HFF-Myc (cell line): ENCODE measurements around the gene AP3B2.

Experiments
- DNase-seq: peaks from one replicate; pipeline ENCODE4 v3.0.0-alpha.2; 2011; ENCODE audit warnings: low read depth; ENCODE audit errors: extremely low read depth
- H3K4me3 ChIP-seq: replicated peaks from 2 replicates; pipeline ENCODE4 v1.5.1; 2011; ENCODE audit warnings: low read depth, mild to moderate bottlenecking, control low read depth, low read length
- CTCF ChIP-seq: IDR thresholded peaks from 2 replicates; pipeline ENCODE4 v1.5.1; 2012; ENCODE audit warnings: mild to moderate bottlenecking, low read depth, low read length, control low read depth; ENCODE audit errors: missing control alignments

The AP3B2 gene

GRCh38 chr15:82653483-82654168 is 56.0 kb downstream of the AP3B2 start:
- TF ChIP-seq CTCF: no peak
- no peak for DNase-seq
- no peak overlapping the region for H3K4me3 ChIP-seq

GRCh38 chr15:82651708-82652107 is 58.0 kb downstream of the AP3B2 start:
- DNase-seq: no peak
- no peak overlapping the region for H3K4me3 ChIP-seq
- TF ChIP-seq CTCF: no peak

- no peak for DNase-seq
- no peak for TF ChIP-seq CTCF
- no peak overlapping the region for H3K4me3 ChIP-seq
These were observed 59.5 kb downstream of the AP3B2 start for GRCh38 chr15:82650046-82650670.

- TF ChIP-seq CTCF: no peak
- no peak for DNase-seq
- no peak overlapping the region for H3K4me3 ChIP-seq
These were observed 60.3 kb downstream of the AP3B2 start for GRCh38 chr15:82649226-82649999.

GRCh38 chr15:82648257-82649103 is 61.2 kb downstream of the AP3B2 start:
- TF ChIP-seq CTCF: no peak
- no peak for DNase-seq
- peak overlapping the region; percentile 23; the same call in 1 of the 2 replicates for H3K4me3 ChIP-seq

- TF ChIP-seq CTCF: no peak
- no peak for DNase-seq
- H3K4me3 ChIP-seq: peak overlapping the region; percentile 23
These were observed 61.8 kb downstream of the AP3B2 start for GRCh38 chr15:82647835-82648256.
